H1 (cell line): ENCODE results near the gene SLC5A8. TPM values are rescaled to one million over a fixed set of nuclear protein-coding genes. Genes with fewer than 3 reads are reported as not detected.

Experiments used
- CTCF ChIA-PET: fragments of 300-600 bp; sonication (Branson Sonifier 250); formaldehyde crosslinking; loops from one replicate; lab custom pipeline; 2021; ENCODE audit not compliant: partially characterized antibody; lab: Charles Lee
- POLR2A ChIA-PET: fragments of 300-600 bp; sonication (Branson Sonifier 250); formaldehyde crosslinking; loops from one replicate; lab custom pipeline; 2021; ENCODE audit warnings: inconsistent platforms; ENCODE audit not compliant: partially characterized antibody; lab: Charles Lee
- DNase-seq, 2 experiments: peaks; one replicate each; pipeline versions ENCODE4 v3.0.0 to v3.0.0-alpha.2; 2010 to 2022; ENCODE audit warnings: low spot score in 2 of 2, low read depth in 1 of 2, mixed read lengths in 1 of 2
- FAIRE-seq: peaks from 2 replicates; lab custom pipeline; 2011; peaks lifted over from hg19 to GRCh38; lab: Jason Lieb, UNC
- H2AFZ ChIP-seq: 2 replicates; pipeline ENCODE4 v1.8.1; 2012; ENCODE audit warnings: low read length, inconsistent platforms
- H2AK5ac ChIP-seq: 2 replicates; pipeline ENCODE4 v1.6.1; 2013; ENCODE audit warnings: low read depth, low read length
- H2BK120ac ChIP-seq: replicated peaks from 2 replicates; pipeline ENCODE3; 2013; ENCODE audit warnings: low read depth, low read length, inconsistent platforms
- H2BK12ac ChIP-seq: 2 replicates; pipeline ENCODE4 v1.6.1; 2013; ENCODE audit warnings: low read depth, low read length
- H2BK15ac ChIP-seq: 2 replicates; pipeline ENCODE4 v1.6.1; 2013; ENCODE audit warnings: low read length
- H2BK20ac ChIP-seq: 2 replicates; pipeline ENCODE4 v1.6.1; 2013; ENCODE audit warnings: low read length
- H2BK5ac ChIP-seq: 2 replicates; pipeline ENCODE4 v1.6.1; 2013; ENCODE audit warnings: low read depth, low read length
- H3K14ac ChIP-seq: 2 replicates; pipeline ENCODE4 v1.6.1; 2013; ENCODE audit warnings: inconsistent platforms; ENCODE audit not compliant: insufficient read length
- H3K18ac ChIP-seq: 2 replicates; pipeline ENCODE4 v1.6.1; 2013; ENCODE audit warnings: low read length; ENCODE audit errors: extremely low read depth
- H3K23ac ChIP-seq: 2 replicates; pipeline ENCODE4 v1.6.1; 2013; ENCODE audit warnings: inconsistent platforms; ENCODE audit not compliant: insufficient read length
- H3K23me2 ChIP-seq: 2 replicates; pipeline ENCODE4 v1.6.1; 2013; ENCODE audit warnings: low read depth, low read length
- H3K27ac ChIP-seq: 2 replicates; pipeline ENCODE4 v1.6.1; 2011; ENCODE audit warnings: low read depth, low read length, inconsistent platforms
- H3K27me3 ChIP-seq, 4 experiments: replicated peaks in 1 of 4; 1 replicate in 1 of 4; 2 replicates in 3 of 4; pipeline versions ENCODE4 v1.6.1 to v1.8.1; 2011 to 2013; ENCODE audit warnings: low read length in 3 of 4, mild to moderate bottlenecking in 3 of 4, inconsistent platforms in 2 of 4, mixed read lengths in 2 of 4, moderate library complexity in 1 of 4; ENCODE audit not compliant: control insufficient read depth in 3 of 4, insufficient read depth in 3 of 4; ENCODE audit errors: extremely low read depth in 1 of 4
- H3K36me3 ChIP-seq, 4 experiments: 2 replicates each; pipeline versions ENCODE4 v1.6.1 to v1.8.1; 2011 to 2013; ENCODE audit warnings: mild to moderate bottlenecking in 4 of 4, low read length in 3 of 4, moderate library complexity in 2 of 4, control low read depth in 1 of 4, inconsistent platforms in 1 of 4; ENCODE audit not compliant: insufficient read depth in 4 of 4, control insufficient read depth in 2 of 4
- H3K4ac ChIP-seq: replicated peaks from 2 replicates; pipeline ENCODE3; 2013; ENCODE audit warnings: low read length, low read depth, mixed read lengths, inconsistent platforms; ENCODE audit not compliant: insufficient read length
- H3K4me1 ChIP-seq, 4 experiments: replicated peaks in 1 of 4; 1 replicate in 1 of 4; 2 replicates in 3 of 4; pipeline versions ENCODE4 v1.6.1 to v1.8.1; 2011 to 2013; ENCODE audit warnings: low read length in 3 of 4, inconsistent platforms in 2 of 4, mixed read lengths in 1 of 4; ENCODE audit not compliant: insufficient read depth in 4 of 4, control insufficient read depth in 3 of 4
- H3K4me2 ChIP-seq, 2 experiments: 2 replicates each; pipeline versions ENCODE4 v1.6.1 to v1.8.1; 2011 to 2013; ENCODE audit warnings: low read depth in 2 of 2, low read length in 2 of 2, control low read depth in 1 of 2, inconsistent platforms in 1 of 2, mild to moderate bottlenecking in 1 of 2; ENCODE audit not compliant: insufficient read depth in 1 of 2
- H3K4me3 ChIP-seq, 4 experiments: fragments of 200-600, 300-600 bp in 1 of 4; sonication (generic), shearing (Covaris generic), sonication (Bioruptor Twin) in 1 of 4; 2 replicates each; pipeline versions ENCODE4 v1.5.1 to v1.8.1; 2011 to 2016; ENCODE audit warnings: low read length in 4 of 4, low read depth in 3 of 4, control low read depth in 2 of 4, inconsistent platforms in 2 of 4, mild to moderate bottlenecking in 2 of 4, mixed read lengths in 1 of 4, moderate library complexity in 1 of 4; ENCODE audit not compliant: insufficient read depth in 2 of 4; ENCODE audit errors: extremely low read depth in 1 of 4
- H3K56ac ChIP-seq: replicated peaks from 2 replicates; pipeline ENCODE3; 2013; ENCODE audit warnings: low read depth, mild to moderate bottlenecking, mixed read lengths, low read length, inconsistent platforms; ENCODE audit not compliant: insufficient read length
- H3K79me1 ChIP-seq: 2 replicates; pipeline ENCODE4 v1.6.1; 2013; ENCODE audit warnings: low read depth, low read length, control low read depth
- H3K79me2 ChIP-seq, 2 experiments: 2 replicates each; pipeline versions ENCODE4 v1.6.1 to v1.8.1; 2012 to 2013; ENCODE audit warnings: low read length in 2 of 2, mild to moderate bottlenecking in 2 of 2, inconsistent platforms in 1 of 2; ENCODE audit not compliant: insufficient read depth in 2 of 2, control insufficient read depth in 1 of 2
- H3K9ac ChIP-seq, 4 experiments: replicated peaks in 1 of 4; 1 replicate in 1 of 4; 2 replicates in 3 of 4; pipeline versions ENCODE4 v1.6.1 to v1.8.1; 2011 to 2013; ENCODE audit warnings: low read depth in 3 of 4, low read length in 3 of 4, control low read depth in 2 of 4, mild to moderate bottlenecking in 2 of 4, moderate library complexity in 2 of 4, inconsistent platforms in 1 of 4; ENCODE audit errors: extremely low read depth in 1 of 4
- H3K9me3 ChIP-seq, 2 experiments: 2 replicates each; pipeline versions ENCODE4 v1.6.1 to v1.8.1; 2012 to 2013; ENCODE audit warnings: mild to moderate bottlenecking in 2 of 2, moderate library complexity in 2 of 2, control low read depth in 1 of 2, inconsistent platforms in 1 of 2, low read depth in 1 of 2, low read length in 1 of 2, mixed read lengths in 1 of 2; ENCODE audit not compliant: insufficient read depth in 2 of 2
- H4K20me1 ChIP-seq, 2 experiments: replicated peaks in 1 of 2; 2 replicates each; pipeline versions ENCODE3 to v1.8.1; 2011 to 2013; ENCODE audit warnings: inconsistent platforms in 2 of 2, low read length in 2 of 2, mild to moderate bottlenecking in 1 of 2; ENCODE audit not compliant: insufficient read depth in 2 of 2, control insufficient read depth in 1 of 2
- H4K5ac ChIP-seq: 2 replicates; pipeline ENCODE4 v1.6.1; 2013; ENCODE audit warnings: low read length, low read depth, mixed read lengths, inconsistent platforms; ENCODE audit not compliant: insufficient read length
- H4K8ac ChIP-seq: 2 replicates; pipeline ENCODE4 v1.8.0; 2013; ENCODE audit warnings: mild to moderate bottlenecking, moderate library complexity, low read length, inconsistent platforms; ENCODE audit not compliant: insufficient read depth; ENCODE audit errors: extremely low read depth
- H4K91ac ChIP-seq: replicated peaks from 2 replicates; pipeline ENCODE3; 2013; ENCODE audit warnings: low read length, mixed read lengths, inconsistent platforms; ENCODE audit not compliant: insufficient read length
- BACH1 ChIP-seq: IDR thresholded peaks from 2 replicates; pipeline ENCODE4 v1.6.1; 2012; ENCODE audit warnings: low read length, improper control_type of control experiment
- GABPA ChIP-seq: IDR thresholded peaks from 2 replicates; pipeline ENCODE4 v1.6.1; 2011; ENCODE audit warnings: mild to moderate bottlenecking, low read length, moderate library complexity, borderline replicate concordance; ENCODE audit not compliant: insufficient read depth
- HDAC2 ChIP-seq, 2 experiments: fragments of 300-600 bp in 1 of 2; sonication (generic) in 1 of 2; IDR thresholded peaks; 2 replicates each; pipeline ENCODE4 v1.6.1; 2011 to 2012; ENCODE audit warnings: low read depth in 2 of 2, low read length in 2 of 2, mild to moderate bottlenecking in 2 of 2, moderate library complexity in 2 of 2, borderline replicate concordance in 1 of 2, inconsistent platforms in 1 of 2
- NANOG ChIP-seq: IDR thresholded peaks from 2 replicates; pipeline ENCODE4 v1.6.1; 2011; ENCODE audit warnings: low read length, low read depth, mild to moderate bottlenecking, inconsistent platforms; ENCODE audit not compliant: insufficient read depth, poor library complexity, severe bottlenecking
- WGBS, 2 experiments: shearing (Covaris generic) in 1 of 2; methylation state at CpG; one replicate each; pipeline versions ENCODE4 v1.1.6 to v1.1.7; 2013 to 2015; ENCODE audit warnings: low lambda C conversion rate in 2 of 2, mixed read lengths in 2 of 2, inconsistent platforms in 1 of 2, low coverage in 1 of 2, missing lambda C conversion rate in 1 of 2; ENCODE audit not compliant: insufficient replicate concordance in 2 of 2, insufficient coverage in 1 of 2, insufficient read length in 1 of 2; ENCODE audit errors: extremely low coverage in 1 of 2, missing lambda C conversion rate in 1 of 2; 5-methylcytosine and 5-hydroxymethylcytosine counted together
- polyA plus RNA-seq, 7 experiments: library from polyadenylated mRNA; depleted of rRNA in 3 of 7; stranded (reverse) in 5 of 7; unstranded in 2 of 7; fragments of >200 nt in 5 of 7; fragments of 200-250 nt in 2 of 7; gene quantifications; 1 replicate in 5 of 7; 2 replicates in 1 of 7; 4 replicates in 1 of 7; pipeline versions ENCODE4 v1.2.1 to v1.2.3, GENCODE V29; 2011 to 2013; ENCODE audit warnings: missing spikeins in 2 of 7, mixed read lengths in 2 of 7
- total RNA-seq: library from RNA; stranded (reverse); fragmentation: NEBNext Ultra II Directional; extraction: Animal tissue kit (Norgen Biotek cat#: 25700); gene quantifications from 2 replicates; pipeline ENCODE4 v1.2.1, GENCODE V29; 2021

SLC5A8 gene
- total and polyA plus RNA-seq, 2 of the 8 experiments (the other 6 are each of a cell fraction or from before 2014, with no cell fraction given), result 0.11 to 0.21 TPM

DNA sequence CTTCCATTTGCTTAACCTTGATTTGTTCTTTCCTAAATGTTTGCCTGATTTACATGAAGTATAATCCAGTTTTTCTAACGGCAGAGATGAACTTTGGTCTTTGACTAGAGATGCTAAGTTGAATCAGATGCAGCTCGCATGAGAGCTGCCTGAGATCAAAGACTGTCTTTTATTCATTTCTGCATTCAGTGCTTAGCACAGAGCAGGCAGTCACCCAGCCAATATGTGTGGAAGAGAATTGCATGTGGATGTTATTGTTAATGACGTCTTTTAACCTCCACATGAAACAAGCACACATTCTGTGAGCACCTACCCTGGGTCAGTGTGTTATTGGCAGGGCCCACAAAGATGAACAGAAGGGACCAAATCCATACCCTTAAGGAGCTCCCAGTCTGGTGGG lies 99.2 kb downstream of the SLC5A8 start:
- Histone ChIP-seq H3K18ac (no peak overlapping the region), H2BK12ac (no peak overlapping the region), H4K8ac (no peak overlapping the region), H3K23me2 (no peaks in the 10 kb centered on the region), H3K79me1 (no peaks in the 10 kb centered on the region), H3K9ac (no peak overlapping the region), H3K14ac (no peak overlapping the region), H4K5ac (no peak overlapping the region), H2AK5ac (no peak overlapping the region), H3K79me2 (no peaks in the 10 kb centered on the region), H3K9me3 (no peaks in the 10 kb centered on the region), H2BK20ac (no peak overlapping the region), H2BK15ac (no peak overlapping the region), H4K20me1 (no peaks in the 10 kb centered on the region), H3K36me3 (no peaks in the 10 kb centered on the region), H3K27me3 (no peaks in the 10 kb centered on the region), H3K56ac (no peak overlapping the region), H2AFZ (no peak overlapping the region), H3K4ac (no peak overlapping the region), H3K27ac (no peak overlapping the region), H3K23ac (no peak overlapping the region), H3K4me3 (no peak overlapping the region), H2BK120ac (no peak overlapping the region), H4K91ac (no peak overlapping the region), H2BK5ac (no peak overlapping the region), H3K4me2 (no peak overlapping the region), H3K4me1 (no peaks in the 10 kb centered on the region)
- ChIA-PET CTCF (interaction anchor here (1.3 kb wide), 1 partner anchor 19 kb away, joined by 3 read pairs; no protein-coding TSS in a partner anchor), POLR2A (no interaction called here)
- WGBS, 2 experiments, result 88% methylated on average over 3 of the region's 3 CpGs; no CpG with 5 or more reads in 1 of the 2 experiments
- FAIRE-seq, result no peak
- no peak for DNase-seq
- TF ChIP-seq NANOG, result no peak
- no peak for TF ChIP-seq HDAC2 (IDR thresholded peaks at IDR 0.05; ENCODE audit: borderline replicate concordance in 1 of 2, low read depth in 2 of 2, low read length in 2 of 2)
- TF ChIP-seq BACH1, result no peak
- TF ChIP-seq GABPA, result no peak
